CD4-positive, alpha-beta T cell treated with Interferon gamma for 1 hour (primary cell): Measurements from ENCODE around the gene PHACTR2.
"Not testable (repeated sequence)": the region's sequence is repeated elsewhere in the genome, so short reads cannot be mapped to it uniquely, and the experiment has no call there.

ENCODE experiments used
- DNase-seq: peaks from one replicate; pipeline ENCODE4 v3.0.0-alpha.2; 2020

PHACTR2 gene

DNA sequence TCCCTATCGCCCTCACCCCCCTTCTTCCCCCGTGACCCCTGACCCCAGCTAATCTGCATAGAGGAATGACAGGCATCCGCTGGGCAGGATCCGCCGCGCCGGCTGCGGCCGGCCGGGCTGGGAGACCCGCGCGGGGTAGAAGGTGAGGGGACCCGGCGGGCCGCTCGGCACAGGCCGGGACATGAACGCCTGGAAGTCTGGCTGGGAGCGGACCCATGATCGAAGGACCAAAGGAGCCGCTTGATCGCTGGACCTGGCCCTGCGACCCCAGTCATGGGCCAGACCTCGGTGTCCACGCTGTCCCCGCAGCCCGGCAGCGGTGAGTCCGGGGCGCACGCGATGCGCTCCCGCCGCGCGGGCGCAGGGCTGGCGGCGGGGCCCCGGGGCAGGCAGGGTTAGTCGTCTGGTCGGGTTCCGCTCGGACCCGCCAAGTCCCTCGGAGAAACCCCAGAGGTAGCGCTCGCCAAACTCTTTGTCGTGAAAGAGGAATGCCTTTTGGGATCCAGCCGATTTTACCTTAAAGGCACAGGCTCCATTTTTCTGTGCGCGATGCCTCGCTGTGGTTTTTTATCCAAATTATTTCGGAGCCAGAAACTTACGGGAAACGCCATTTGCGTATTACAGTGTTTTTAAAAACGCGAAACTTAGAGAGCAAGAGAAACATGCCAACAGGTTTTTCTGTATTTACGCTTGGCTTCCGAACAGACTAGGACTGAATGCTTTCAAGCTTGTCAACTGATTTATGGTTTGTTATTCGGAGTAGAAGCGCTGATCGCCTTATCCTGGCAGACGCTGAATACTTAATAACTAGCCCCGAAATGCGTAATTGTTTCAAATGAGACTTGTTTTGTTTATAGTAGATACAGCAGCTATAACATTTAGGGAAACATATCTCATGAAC, at the start of gene PHACTR2:
TSS of gene PHACTR2 (plus strand) at position 75 of the 901 bp plus-strand sequence. CDS start at position 274, 199 bp downstream.
- peak; percentile 49 for DNase-seq

DNA sequence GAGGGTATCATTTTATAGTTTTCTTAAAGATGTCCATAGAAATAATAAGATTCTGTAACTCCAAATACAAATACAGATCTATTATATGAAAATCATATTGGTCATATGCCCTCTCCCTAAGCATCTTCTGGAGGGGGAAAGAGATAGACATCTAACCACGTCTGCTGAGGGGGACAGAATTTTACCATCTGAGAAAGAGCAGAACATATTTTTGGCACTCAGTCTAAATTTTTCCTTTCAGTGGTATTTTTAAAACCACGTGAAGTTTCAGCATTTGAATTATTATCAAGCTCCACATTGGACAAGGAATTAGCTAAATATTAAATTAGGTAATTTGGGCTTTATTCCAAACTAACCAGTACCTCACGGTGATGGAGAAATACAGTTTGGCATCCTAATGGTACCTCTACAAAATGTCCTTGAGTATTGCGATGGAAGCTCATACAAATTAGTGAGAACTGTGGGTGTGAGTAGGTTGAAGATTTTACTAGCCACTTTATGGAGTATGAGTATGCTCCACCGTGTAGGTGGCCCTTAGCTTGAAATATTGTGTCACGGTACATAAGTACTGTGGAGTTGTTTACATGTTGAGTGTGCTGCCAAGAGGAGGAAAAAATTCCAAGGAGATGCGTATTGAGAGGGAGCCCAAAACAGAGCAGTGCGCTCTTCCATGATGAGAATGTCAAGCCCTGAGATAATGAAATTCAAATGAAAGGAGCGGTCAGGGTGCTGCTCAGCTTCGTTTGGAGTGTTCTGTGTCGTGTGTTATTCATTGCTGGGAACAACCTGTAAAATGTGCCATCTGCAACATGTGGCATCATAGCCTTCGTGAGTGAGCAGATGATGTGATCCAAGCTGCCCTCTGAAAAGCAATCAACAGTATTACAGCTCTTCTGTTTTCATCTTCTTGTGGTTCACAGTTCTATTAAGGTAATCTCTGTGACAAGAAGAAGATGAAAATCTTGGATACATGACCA, 48.4 kb upstream of the PHACTR2 start:
- no peak for DNase-seq

DNA sequence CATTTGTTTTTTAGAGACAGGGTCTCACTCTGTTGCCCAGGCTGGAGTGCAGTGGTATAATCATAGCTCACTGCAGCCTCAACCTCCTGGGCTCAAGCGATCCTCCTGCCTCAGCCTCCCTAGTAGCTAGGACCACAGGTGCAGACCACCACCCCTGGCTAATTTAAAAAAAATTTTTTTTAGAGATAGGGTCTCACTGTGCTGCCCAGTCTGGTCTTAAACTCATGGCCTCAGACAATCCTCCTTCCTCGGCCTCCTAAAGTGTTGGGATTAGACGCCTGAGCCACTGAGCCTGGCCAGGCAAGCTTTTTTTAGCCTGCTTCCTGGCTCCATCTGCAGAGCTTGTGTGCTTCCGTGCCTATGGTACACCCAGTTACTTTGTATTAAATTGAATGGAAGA, 46.6 kb upstream of the PHACTR2 start:
- DNase-seq = not testable (repeated sequence)

DNA sequence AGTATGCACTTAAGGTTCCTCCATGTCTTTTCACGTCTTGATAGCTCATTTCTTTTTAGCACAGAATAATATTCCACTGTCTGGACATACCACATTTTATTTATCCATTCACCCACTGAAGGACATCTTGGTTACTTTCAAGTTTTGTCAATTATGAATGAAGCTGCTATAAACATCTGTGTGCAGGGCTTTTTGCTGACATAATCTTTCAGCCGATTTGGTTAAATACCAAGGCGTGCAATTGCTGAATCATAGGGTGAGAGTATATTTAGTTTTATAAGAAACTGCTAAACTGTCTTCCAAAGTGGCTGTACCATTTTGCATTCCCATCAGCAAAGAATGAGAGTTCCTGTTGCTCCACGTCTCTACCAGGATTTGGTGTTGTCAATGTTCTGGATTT, 44.9 kb upstream of the PHACTR2 start:
- no peak for DNase-seq

DNA sequence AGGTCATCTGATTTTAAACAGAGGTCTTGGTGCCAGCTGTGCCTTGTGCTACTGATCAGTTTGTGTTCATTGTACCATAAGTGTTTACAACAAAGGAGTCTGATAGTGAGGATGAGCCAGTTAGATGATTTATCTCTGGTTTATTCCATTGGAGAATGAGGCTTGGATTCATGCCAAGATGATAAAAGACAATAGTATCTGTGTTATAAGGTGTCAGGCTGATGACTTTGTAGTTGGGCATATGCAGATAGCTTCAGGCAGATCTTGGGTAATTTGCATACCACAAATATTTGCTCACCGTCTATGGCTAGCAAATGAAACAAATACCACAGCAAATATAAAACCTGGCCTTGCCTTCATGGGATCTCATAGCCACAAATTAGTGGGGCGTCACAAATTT, 43.3 kb upstream of the PHACTR2 start:
- DNase-seq = no peak

DNA sequence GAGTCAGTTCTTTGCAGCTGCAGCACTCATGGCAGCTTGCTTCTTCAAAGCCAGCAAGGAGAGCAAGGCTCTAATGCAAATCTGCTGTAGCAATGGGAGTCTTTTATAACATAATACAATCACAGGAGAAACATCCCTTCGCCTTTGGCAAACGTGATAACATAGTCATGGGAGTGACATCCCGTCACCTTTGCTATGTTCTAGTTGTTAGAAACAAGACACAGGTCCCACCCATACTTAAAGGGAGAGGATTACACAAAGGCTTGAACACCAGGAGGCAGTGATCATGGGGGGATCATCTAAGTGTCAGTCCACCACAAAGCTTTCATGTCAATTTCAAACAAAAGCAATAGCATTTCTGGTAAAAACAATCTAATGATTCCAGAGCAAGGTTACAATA, 40.1 kb upstream of the PHACTR2 start:
- no peak for DNase-seq

DNA sequence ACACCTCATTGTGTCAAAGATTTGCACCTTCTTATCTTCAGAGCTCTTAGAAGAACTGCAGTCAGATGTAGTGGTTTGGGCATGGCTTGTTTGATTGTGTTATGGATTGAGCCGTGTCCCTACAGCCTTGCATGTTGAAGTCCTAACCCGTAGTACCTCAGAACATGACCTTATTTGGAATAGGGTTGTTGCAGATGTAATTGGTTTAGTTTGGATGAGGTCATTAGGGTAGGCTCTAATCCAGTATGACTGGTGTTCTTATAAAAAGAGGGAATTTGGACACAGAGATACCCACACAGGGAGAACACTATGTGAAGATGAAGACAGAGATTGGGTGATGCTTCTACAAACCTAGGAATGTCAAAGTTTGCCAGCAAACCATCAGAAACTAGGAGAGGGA, 35.4 kb upstream of the PHACTR2 start:
- no peak for DNase-seq

DNA sequence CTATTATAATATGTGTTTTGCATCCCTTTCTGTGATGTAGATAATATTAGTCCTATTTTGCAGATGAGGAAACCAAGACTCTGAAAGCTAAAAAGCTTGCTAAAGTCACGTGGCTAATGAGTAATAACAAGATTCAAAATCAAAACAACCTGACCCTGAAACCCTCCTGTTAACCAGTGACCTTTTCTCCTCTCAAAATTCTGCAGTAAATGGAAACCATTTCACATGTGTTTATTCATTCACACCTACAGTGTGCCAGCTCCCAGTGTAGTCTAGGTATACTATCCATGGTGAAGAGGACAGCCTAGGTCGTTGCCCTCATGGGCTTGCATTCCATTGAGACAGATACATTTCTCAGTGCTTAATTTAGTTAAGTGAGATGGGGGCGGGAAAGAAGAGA, 30.6 kb upstream of the PHACTR2 start:
- no peak for DNase-seq

DNA sequence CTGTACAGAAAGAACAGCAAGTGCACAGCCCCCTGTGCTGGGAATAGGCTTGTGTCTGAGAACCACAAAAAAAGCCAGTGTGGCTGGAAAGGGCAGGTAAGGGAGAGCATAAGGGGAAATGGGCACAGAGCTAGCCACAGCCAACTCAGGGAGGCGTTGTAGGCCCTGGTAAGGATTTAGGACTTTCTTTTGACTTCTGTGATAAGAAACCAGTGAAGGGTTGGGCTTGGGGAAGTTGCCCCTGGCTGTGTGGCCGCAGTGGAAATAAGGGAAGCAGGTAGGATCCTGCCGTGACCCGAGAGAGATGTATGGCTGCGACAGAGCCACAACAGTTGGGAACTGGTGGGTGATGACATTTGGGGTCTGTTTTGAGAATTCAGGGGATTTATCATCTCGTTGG, 30.0 kb upstream of the PHACTR2 start:
- DNase-seq = no peak

DNA sequence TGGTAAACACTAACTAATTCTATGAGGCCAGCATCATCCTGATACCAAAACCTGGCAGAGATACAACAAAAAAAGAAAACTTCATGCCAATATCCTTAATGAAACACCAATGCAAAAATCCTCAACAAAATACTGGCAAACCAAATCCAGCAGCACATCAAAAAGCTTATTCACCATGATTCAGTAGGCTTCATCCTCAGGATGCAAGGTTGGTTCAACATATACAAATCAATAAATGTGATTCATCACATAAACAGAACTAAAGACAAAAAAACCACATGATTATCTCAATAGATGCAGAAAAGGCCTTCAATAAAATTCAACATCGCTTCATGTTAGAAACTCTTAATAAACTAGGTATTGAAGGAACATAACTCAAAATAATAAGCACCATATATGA, 28.4 kb upstream of the PHACTR2 start:
- DNase-seq = not testable (repeated sequence)

DNA sequence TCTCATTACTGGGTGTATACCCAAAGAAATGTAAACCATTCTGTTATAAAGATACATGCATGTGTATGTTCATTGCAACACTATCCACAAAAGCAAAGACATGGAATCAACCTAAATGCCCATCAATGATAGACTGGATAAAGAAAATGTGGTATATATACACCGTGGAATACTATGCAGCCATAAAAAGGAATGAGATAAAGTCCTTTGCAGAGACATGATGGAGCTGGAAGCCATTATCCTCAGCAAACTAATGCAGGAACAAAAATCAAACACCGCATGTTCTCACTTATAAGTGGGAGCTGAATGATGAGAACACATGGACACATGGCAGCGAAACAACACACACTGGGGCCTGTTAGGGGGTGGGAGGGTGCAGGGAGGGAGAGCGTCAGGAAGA, 26.4 kb upstream of the PHACTR2 start:
- not testable (repeated sequence) for DNase-seq

DNA sequence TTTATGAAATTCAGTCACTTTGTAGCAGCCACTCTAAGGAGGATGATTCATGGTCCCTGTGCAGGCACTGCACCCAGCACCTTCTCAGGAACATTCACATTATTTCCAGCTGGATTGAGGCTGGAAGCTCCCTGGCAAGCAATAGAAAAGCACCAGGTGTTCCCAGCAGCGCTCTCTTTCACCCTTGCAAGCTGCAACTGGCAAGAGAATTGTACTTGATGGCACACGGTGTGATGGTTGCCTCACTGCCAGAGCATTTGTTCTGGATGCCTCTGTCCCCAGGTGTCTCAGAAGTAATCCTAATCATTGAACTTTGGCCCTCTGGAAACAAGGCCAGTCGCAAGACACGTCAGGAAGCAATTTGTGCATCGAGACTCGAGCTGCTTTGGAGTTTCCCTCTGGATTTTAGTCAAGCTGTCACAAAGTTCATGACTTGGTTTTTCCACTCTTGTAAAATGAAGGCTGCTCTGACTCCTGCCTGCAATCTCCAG, 24.9 kb upstream of the PHACTR2 start:
- DNase-seq = no peak

DNA sequence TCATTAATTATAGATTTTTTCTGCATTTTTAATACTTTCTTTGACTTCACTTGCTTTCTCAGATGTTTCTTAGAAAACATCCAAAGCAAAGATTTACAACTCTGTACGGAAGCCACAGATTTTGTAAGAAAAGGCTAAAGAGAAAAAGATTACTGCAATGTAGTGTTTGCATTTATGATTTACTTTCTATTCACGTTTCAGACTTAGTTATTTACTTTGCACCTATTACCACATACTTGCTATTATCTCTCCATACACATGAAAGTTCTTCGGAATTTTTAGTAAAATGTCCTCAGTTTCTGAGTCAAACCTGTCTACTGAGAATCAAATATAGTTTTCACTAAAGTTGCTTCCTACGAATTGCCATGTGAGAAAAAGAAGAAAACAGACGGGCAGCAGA, 22.2 kb upstream of the PHACTR2 start:
- DNase-seq = no peak

DNA sequence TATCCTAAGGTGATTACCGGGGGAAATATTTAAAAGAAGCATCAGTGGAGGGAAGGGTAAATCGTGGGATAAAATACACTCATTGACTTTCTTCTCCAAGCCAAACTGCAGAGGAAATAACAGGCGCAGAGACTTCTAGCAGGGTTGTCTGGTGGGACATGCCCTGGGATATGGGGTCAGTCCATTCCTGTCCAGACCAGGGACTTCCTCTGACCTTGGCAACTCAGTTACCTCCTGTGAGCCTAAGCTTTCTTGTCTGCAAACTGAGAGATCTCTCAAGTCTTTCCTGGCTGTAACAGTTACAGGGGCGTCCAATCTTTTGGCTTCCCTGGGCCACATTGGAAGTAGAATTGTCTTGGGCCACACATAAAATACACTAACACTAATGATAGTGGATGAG, 21.7 kb upstream of the PHACTR2 start:
- no peak for DNase-seq

DNA sequence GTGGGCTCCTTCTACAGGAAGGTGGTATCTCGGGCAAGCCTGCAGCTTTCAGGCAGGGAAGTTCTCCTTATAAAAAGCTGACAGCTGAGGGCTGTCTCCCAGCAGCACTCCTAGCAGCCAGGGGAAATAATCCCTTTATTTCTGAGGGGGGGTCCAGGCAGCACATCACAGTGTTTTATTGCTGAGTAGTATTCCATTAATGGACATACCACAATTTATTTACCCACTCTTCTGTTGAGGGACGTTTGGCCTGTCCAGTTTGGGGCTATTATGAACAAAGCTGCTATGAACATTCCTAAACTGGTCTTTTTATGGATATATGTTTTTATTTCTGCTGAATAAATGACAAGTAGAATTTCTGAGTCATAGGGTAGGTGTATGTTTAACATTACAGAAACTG, 20.0 kb upstream of the PHACTR2 start:
- DNase-seq = no peak

DNA sequence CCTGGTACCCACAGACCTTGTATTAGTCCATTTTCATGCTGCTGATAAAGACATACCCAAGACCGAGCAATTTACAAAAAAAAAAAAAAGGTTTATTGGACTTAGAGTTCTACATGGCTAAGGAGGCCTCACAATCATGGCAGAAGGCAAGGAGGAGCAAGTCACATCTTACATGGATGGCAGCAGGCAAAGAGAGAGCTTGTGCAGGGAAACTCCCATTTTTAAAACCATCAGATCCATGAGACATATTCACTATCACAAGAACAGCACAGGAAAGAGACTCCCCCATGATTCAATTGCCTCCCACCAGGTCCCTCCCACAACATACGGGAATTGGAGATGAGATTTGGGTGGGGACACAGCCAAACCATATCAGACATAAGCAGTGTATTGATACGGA, 17.6 kb upstream of the PHACTR2 start:
- DNase-seq = not testable (repeated sequence)

DNA sequence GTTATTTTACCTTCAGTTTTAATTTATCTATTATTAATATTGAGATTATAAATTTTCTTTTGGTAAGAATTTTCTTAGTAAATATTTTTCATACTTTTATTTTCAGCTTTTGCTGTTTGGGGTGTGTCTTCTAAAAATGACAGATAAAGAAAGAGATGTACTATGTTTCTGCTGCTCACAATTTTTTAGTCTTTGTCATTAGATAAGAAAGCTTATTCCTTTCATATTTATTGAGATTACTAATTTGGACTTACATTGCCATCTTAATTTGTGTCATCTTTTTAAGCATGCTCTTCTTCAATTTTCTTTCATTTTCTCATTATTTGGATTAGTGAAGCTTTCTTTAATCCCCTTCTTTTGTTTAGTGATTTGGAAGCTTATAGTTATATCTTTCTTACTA, 13.6 kb upstream of the PHACTR2 start:
- no peak for DNase-seq

DNA sequence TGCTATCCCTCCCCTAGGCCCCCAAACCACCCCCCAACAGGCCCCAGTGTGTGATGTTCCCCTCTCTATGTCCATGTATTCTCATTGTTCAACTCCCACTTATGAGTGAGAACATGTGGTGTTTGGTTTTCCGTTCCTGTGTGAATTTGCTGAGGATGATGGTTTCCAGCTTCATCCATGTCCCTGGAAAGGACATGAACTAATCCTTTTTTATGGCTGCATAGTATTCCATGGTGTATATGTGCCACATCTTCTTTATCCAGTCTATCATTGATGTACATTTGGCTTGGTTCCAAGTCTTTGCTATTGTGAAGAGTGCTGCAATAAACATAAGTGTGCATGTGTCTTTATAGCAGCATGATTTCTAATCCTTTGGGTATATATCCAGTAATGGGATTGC, 11.8 kb upstream of the PHACTR2 start:
- DNase-seq = not testable (repeated sequence)

DNA sequence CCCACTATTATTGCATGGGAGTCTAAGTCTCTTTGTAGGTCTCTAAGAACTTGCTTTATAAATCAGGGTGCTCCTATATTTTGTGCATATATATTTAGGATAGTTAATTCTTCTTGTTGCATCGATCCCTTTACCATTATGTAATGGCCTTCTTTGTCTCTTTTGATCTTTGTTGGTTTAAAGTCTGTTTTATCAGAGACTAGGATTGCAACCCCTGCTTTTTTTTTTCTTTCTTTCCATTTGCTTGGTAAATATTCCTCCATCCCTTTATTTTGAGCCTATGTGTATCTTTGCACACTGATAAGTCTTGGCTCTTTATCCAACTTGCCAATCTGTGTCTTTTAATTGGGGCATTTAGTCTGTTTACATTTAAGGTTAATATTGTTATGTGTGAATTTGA, 8.3 kb upstream of the PHACTR2 start:
- not testable (repeated sequence) for DNase-seq

DNA sequence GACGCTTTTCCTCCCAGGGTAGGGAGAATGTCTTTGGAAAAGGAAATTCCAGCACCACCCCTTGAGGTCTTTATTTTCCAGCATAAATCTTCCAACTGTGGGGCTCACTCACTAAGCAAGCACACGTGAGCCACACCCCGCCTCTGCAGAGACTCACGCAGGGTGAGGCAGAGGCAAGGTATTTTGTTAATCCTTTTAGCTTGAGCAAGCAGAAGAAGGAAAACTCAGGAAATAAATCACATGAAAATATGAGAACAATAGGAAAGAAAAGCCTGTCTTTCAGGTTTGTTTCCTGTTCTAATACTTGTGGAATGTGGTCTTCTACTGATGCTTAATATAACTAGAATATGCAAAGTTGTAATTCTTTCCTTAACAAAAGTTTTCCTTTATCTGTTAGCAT, 4.1 kb upstream of the PHACTR2 start:
- DNase-seq = no peak

DNA sequence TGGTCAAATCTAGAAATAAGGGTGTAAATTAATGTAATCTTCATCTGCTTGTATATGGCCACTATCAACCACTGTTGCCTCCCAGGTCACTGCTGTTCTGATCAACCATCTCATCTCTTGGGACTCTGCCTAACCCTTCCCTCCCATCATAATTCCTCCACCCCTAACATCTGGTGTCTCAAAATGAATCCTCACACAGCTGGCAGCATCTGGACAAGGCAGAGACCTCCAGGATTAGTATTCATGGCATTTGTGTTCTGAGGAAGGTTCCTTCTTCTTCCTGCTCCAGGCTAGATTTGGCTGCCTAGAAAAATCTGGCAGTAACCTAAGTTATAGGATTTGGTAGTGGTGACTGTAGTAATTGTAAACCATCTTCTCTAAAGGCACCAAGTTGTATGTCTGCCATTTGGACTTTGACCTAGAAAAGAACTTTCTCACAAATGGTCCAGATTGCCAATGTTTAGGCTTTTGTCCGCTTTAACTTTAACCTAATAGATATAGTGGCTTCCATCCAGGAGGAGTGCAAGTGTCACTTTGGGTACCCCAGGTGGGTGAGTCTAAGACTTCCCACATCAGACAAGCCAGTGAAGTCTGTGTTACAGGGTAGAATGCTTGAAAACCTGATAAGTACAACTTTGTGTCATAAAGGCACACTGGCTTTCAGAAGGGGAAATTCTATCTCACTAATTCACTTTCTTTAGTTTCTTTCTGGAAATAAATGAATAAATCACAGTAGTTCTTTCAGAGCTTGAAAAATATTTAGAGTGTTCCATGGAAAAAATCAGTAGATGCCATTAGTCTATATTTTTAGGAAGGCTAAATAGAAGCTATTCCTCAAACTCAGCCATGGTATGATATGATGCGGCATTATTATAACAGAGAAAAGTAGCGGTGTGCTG, 3.0 kb upstream of the PHACTR2 start:
- DNase-seq = no peak

DNA sequence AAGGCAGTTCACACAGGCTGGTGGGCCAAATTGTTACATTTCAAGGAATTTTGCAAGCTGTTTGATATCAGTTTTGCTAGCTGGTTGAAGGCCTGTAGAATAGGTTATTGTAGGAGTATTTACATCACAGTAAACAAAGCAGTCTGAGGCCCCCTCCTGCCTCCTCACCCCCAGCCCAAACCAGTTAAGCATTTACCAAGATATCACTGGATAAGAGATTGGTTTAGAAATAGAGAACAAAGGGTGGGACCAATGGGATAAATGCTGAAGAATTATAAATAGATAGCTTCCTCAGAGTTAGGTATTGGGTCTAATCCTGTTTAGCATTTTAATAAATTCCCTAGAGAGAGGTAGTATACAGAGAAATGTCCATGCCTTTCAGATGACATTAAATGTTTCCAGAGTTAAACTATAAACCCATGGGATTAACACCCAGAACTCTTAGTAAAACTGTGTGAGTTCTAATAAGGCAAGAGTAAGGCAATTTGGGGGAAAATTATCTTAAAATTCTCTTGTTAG, 2.3 kb upstream of the PHACTR2 start:
- no peak for DNase-seq
